Activated CD4-positive, alpha-beta T cell treated with anti-CD3 and anti-CD28 coated beads, Interleukin-2, Interleukin-6, amounts not matched to agents 100 ng/mL and 50 ng/mL, durations not matched to agents 16 hours and 8 hours (primary cell): ENCODE data around the gene ABCB11.
A peak's percentile ranks its signal among the peaks of the same experiment; 100 is the strongest.
"Not testable (repeated sequence)": the region's sequence is repeated elsewhere in the genome, so short reads cannot be mapped to it uniquely, and the experiment has no call there.

Experiments used
- DNase-seq: peaks from one replicate; pipeline ENCODE4 v3.0.0-alpha.2; 2020

Gene ABCB11

GRCh38 chr2:169041594-169041993, 10.5 kb upstream of the ABCB11 start:
- no peak for DNase-seq

- DNase-seq, result no peak
These were observed 8.6 kb upstream of the ABCB11 start for GRCh38 chr2:169039702-169040101.

- DNase-seq, result peak; percentile 30
These were observed 7.2 kb upstream of the ABCB11 start for GRCh38 chr2:169038338-169038757.

- no peak for DNase-seq
These were observed 5.8 kb upstream of the ABCB11 start for GRCh38 chr2:169036736-169037440.

- no peak for DNase-seq
These were observed 4.8 kb upstream of the ABCB11 start for GRCh38 chr2:169035887-169036286.

- DNase-seq, result no peak
These were observed 3.9 kb upstream of the ABCB11 start for GRCh38 chr2:169034984-169035544.

- DNase-seq, result no peak
These were observed 3.1 kb upstream of the ABCB11 start for GRCh38 chr2:169034256-169034655.

- no peak for DNase-seq
These were observed 1.8 kb downstream of the ABCB11 start for GRCh38 chr2:169029341-169029740.

- DNase-seq, result no peak
These were observed 3.9 kb downstream of the ABCB11 start for GRCh38 chr2:169027234-169027633.

- DNase-seq, result no peak
These were observed 5.1 kb downstream of the ABCB11 start for GRCh38 chr2:169026056-169026455.

- DNase-seq, result no peak
These were observed 8.0 kb downstream of the ABCB11 start for GRCh38 chr2:169023161-169023560.

- DNase-seq, result no peak
These were observed 12.7 kb downstream of the ABCB11 start for GRCh38 chr2:169018390-169018789.

GRCh38 chr2:169015943-169016342, 15.2 kb downstream of the ABCB11 start:
- DNase-seq, result no peak

GRCh38 chr2:169014780-169015179, 16.3 kb downstream of the ABCB11 start:
- DNase-seq, result no peak

GRCh38 chr2:169013628-169014026, 17.5 kb downstream of the ABCB11 start:
- no peak for DNase-seq

GRCh38 chr2:169012812-169013627, 18.1 kb downstream of the ABCB11 start:
- DNase-seq, result no peak

- not testable (repeated sequence) for DNase-seq
These were observed 18.8 kb downstream of the ABCB11 start for GRCh38 chr2:169012191-169012792.

GRCh38 chr2:169011698-169012097, 19.4 kb downstream of the ABCB11 start:
- no peak for DNase-seq

GRCh38 chr2:169010633-169011460, 20.3 kb downstream of the ABCB11 start:
- DNase-seq, result no peak

- DNase-seq, result no peak
These were observed 21.1 kb downstream of the ABCB11 start for GRCh38 chr2:169009865-169010579.

- DNase-seq, result no peak
These were observed 23.2 kb downstream of the ABCB11 start for GRCh38 chr2:169007941-169008340.

GRCh38 chr2:169007356-169007755, 23.8 kb downstream of the ABCB11 start:
- no peak for DNase-seq
